Activated T-helper 17 cell treated with anti-CD3 and anti-CD28 coated beads, Interleukin-2, amount 50 U/mL, for 72 hours (primary cell): ENCODE measurements around the gene FCGR2B. TPM values are rescaled to one million over a fixed set of nuclear protein-coding genes. Genes with fewer than 3 reads are reported as not detected.
"Not testable (repeated sequence)": the region's sequence is repeated elsewhere in the genome, so short reads cannot be mapped to it uniquely, and the experiment has no call there.

Experiments
- ATAC-seq: fragments of 150-1000 bp; cut with Tn5 transposase; replicated peaks from 2 replicates; pipeline ENCODE4 v1.10.0; 2021; ENCODE audit warnings: mild to moderate bottlenecking, moderate library complexity
- H3K27ac Mint-ChIP-seq: one replicate; pipeline ENCODE4 v1.8.0; 2022; ENCODE audit warnings: mixed read lengths
- H3K27me3 Mint-ChIP-seq: one replicate; pipeline ENCODE4 v1.8.0; 2022; ENCODE audit warnings: mixed read lengths
- H3K36me3 Mint-ChIP-seq: one replicate; pipeline ENCODE4 v1.8.0; 2022; ENCODE audit warnings: low read depth, mild to moderate bottlenecking, mixed read lengths
- H3K4me1 Mint-ChIP-seq: one replicate; pipeline ENCODE4 v1.8.0; 2022; ENCODE audit warnings: mixed read lengths
- H3K4me3 Mint-ChIP-seq: one replicate; pipeline ENCODE4 v1.8.0; 2022; ENCODE audit warnings: mild to moderate bottlenecking, mixed read lengths
- H3K9me3 Mint-ChIP-seq: one replicate; pipeline ENCODE4 v1.8.0; 2022; ENCODE audit warnings: mixed read lengths
- total RNA-seq, 2 donors: library from RNA; stranded (reverse); gene quantifications; one replicate each; pipeline ENCODE4 v1.2.3, GENCODE V29; 2022

The FCGR2B gene
- total RNA-seq, 2 donors from 2014 or later = 0.13 TPM; not detected in 1

DNA sequence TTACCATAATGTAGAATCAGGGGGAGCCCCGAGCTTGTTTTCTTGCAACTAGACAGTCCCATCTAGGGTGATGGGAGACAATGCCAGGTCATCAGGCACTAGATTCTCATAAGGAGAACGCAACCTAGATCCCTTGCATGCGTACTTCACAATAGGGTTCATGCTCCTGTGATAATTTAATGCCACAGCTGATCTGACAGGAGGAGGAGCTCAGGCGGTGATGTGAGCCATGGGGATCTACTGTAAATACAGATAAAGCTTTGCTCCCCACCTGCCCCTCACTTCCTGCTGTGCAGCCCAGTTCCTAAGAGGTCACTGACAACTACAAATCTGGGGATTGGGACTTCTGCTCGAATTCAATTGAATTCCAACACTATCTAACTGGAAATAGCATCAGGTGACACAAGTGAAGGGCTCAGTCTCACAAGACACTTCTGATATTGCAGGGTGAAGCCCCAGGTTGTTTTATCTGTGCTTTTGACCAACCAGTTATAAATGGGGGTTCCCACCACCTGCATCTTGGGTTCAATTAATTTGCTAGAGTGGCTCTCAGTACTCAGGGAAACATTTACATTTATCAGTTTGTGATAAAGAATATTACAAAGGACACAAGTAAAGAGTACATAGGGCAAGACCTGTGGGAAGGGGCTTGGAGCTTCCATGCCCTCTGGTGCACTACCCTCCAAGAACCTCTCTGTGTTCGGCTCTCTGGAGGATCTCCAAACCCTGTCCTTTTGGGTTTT lies 24.5 kb upstream of the FCGR2B start:
- not testable (repeated sequence) for ATAC-seq, H3K27me3 Mint-ChIP-seq, H3K9me3 Mint-ChIP-seq, H3K36me3 Mint-ChIP-seq, H3K27ac Mint-ChIP-seq, H3K4me3 Mint-ChIP-seq, H3K4me1 Mint-ChIP-seq

DNA sequence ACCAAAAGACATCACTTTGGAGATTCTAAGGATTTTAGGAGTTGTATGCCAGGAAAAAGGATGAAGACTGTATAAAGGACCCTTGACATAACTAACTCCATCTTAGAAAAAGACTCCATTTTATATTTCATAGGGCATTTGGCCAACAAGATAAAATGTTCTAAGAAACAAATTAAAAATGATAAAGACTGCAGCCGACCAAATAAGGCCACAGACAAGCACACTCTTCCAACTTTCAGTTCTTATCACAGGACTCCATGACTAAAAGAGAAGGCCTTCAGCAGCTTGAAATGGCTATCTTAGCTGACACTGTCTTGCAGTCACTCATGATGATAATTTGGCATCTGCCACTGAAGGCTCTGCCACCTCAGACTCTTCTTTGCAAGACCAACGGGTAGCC lies 23.7 kb upstream of the FCGR2B start:
- H3K4me1 Mint-ChIP-seq, H3K27me3 Mint-ChIP-seq, H3K4me3 Mint-ChIP-seq, H3K9me3 Mint-ChIP-seq, H3K27ac Mint-ChIP-seq, ATAC-seq, H3K36me3 Mint-ChIP-seq: not testable (repeated sequence)

DNA sequence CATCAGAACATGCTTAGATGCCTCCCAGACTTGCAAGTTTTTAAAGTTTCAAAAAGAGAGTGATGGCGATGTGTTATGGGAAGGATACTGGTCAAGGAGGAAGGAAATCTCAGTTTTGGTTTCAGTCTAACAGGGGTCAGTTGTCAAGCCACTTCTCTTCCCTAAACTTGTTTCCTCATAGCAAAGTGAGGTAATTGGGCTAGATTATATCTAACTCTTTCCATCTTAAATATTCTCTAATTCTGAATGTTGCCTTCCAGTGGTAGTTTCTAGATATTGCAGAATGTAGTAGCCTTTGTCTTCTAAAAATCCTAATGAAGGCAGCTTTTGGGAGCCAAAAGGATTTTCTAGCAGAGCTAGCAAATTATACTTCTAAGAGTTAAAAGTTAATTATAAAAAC lies 20.2 kb upstream of the FCGR2B start:
- not testable (repeated sequence) for ATAC-seq, H3K9me3 Mint-ChIP-seq, H3K27me3 Mint-ChIP-seq, H3K4me1 Mint-ChIP-seq, H3K36me3 Mint-ChIP-seq, H3K27ac Mint-ChIP-seq, H3K4me3 Mint-ChIP-seq

DNA sequence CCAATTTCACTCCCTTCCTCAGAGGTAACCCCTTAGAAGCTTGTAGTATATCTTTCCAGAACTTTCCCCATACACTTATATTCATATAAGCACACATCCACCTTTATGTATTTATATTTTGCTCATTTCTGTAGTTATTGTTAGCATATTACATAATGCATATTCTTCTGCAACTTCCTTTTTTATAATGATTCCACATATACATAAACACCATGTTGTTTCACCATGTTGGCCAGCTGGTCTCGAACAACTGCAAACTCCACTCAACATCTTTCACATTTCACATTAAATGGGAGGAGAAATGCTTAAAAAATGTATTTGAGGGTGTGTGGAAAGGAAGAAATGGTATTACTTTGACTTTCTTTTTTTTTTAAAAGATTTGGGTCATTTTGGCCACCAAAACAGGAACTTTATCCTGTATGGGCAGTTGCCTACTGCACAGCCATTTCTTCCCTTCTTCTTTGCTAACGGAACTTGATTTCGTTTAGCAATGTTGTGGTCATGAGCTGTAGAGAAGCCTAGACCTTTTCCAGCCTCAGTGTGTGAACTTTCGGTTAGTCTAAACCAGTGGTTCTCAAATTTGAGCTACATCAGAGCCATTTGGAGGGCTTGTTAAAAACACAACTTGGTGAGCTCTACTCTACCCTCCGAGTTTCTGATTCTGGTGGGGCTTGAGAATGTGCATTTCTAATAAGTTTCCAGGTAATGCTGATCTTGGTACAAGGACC lies 19.3 kb upstream of the FCGR2B start:
- not testable (repeated sequence) for H3K4me3 Mint-ChIP-seq, H3K27me3 Mint-ChIP-seq, H3K36me3 Mint-ChIP-seq, ATAC-seq, H3K9me3 Mint-ChIP-seq, H3K27ac Mint-ChIP-seq, H3K4me1 Mint-ChIP-seq

DNA sequence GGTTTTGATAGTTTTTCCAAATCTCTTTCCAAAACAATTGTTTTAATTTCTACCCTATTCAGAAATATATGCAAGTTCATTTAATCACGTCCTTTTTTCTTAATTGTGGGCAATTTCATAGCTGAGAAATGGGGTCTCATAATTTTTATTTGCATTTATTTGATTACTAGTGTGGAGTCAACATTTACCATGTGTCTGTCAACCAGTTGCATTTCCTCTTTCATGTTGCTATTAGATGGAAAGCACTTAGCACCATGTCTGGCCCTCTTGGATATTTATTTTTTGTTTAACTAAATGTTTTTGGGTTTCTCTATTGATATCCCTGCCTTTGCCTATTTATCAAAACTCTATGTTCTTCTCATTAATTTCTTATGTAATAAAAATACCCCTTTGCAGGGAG lies 18.1 kb upstream of the FCGR2B start:
- H3K4me3 Mint-ChIP-seq, H3K27me3 Mint-ChIP-seq, H3K36me3 Mint-ChIP-seq, ATAC-seq, H3K4me1 Mint-ChIP-seq, H3K27ac Mint-ChIP-seq, H3K9me3 Mint-ChIP-seq: not testable (repeated sequence)

DNA sequence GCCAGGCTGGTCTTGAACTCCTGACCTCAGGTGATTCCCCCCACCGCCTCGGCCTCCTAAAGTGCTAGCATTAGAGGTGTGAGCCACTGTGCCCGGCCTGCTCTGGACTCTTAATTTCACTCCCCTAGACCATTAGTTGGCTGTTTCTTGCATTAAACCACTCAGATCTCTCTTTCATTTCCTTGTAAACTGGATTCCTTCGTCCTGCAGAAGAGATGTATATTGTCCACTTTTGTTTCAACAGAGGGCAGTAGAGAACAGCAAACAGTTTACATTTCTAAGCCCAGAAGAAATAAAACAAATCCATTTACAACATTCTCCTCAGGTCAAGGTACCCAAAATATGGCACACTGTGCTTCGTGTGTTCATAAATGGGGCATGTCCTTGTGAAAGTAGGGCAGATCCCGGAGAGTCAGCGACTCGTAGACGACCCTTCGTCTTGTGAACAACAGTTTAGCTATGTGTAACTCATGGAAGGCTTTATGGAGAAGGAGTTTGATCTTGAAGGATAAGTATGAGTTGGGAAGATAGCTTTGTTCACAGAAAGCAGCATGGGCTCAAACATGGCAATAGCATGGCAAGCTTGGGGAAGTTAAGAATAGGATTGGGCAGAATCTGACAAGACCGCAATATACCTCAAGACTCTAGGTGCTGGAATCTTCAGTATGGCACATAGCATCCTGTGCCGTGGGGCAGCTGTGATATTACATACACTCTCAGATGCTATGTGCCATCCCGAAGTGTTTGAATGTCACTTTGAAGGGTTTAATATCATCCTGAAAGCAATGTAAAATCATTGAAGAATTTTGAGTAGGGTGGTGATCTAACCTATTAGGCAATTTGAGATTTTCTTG lies 15.2 kb upstream of the FCGR2B start:
- not testable (repeated sequence) for H3K36me3 Mint-ChIP-seq, H3K27ac Mint-ChIP-seq, H3K27me3 Mint-ChIP-seq, H3K4me3 Mint-ChIP-seq, H3K4me1 Mint-ChIP-seq, H3K9me3 Mint-ChIP-seq
- peak; percentile 35 for ATAC-seq

DNA sequence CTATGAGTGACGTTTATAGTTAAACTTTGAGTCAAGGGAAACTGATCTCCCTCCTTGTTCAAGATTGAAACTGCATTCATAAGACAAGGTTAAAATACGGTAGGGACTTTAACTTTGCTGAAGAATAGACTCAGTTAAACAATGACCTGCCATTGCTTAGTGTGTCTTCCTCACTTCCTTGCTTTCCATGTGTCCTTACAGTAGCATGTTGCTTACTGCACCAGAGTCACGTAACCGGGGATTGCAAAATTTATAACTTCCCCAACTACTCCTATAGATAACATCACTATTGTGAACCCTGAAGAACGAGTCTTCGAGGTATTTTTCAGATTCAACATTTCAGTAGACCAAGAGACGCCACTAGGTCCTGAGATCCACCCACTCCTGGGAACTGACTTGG lies 9.4 kb upstream of the FCGR2B start:
- H3K4me1 Mint-ChIP-seq, H3K36me3 Mint-ChIP-seq, ATAC-seq, H3K4me3 Mint-ChIP-seq, H3K27ac Mint-ChIP-seq, H3K9me3 Mint-ChIP-seq, H3K27me3 Mint-ChIP-seq: not testable (repeated sequence)

DNA sequence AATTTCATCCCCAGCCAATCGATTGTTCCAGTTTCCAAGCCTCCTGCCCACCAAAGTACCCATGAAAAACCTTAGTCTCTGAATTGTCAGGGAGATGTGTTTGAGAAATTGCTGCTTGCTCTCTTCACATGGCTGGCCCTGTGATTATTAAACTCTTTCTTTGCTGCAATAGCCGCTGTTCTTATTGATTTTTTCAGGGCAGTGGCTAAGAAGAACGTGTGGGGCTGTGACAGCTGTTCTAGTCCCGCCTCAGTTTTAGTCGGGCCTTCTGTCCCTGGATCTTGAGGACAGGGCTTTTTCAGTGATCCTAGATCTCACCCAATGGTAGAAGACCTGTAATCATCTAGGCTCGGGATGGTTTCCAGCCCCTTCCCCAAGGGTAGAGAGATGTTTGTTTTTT lies 9.0 kb upstream of the FCGR2B start:
- H3K36me3 Mint-ChIP-seq, H3K4me3 Mint-ChIP-seq, H3K27ac Mint-ChIP-seq, H3K4me1 Mint-ChIP-seq, H3K27me3 Mint-ChIP-seq, H3K9me3 Mint-ChIP-seq, ATAC-seq: not testable (repeated sequence)

DNA sequence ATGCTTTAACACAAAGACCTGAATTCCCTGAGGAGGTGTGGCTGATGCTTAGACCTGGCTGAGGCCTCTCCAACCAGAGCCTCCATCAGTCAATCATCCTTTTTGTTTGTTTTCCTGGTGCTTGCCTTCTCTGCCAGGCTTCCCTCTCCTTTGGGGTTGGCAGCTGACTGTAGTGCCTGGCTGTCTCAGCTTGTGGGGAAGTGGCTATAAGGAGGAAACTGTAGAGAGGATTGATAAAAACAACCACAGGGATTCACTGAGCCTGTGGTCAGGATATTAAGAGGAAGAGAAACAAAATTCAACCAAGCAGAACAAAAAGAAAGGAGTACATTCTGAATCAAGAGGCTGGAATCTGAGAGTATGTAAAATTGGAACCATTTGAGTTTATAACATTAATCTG lies 4.4 kb upstream of the FCGR2B start:
- not testable (repeated sequence) for H3K36me3 Mint-ChIP-seq, H3K27ac Mint-ChIP-seq, H3K27me3 Mint-ChIP-seq, H3K9me3 Mint-ChIP-seq, H3K4me3 Mint-ChIP-seq, H3K4me1 Mint-ChIP-seq, ATAC-seq

DNA sequence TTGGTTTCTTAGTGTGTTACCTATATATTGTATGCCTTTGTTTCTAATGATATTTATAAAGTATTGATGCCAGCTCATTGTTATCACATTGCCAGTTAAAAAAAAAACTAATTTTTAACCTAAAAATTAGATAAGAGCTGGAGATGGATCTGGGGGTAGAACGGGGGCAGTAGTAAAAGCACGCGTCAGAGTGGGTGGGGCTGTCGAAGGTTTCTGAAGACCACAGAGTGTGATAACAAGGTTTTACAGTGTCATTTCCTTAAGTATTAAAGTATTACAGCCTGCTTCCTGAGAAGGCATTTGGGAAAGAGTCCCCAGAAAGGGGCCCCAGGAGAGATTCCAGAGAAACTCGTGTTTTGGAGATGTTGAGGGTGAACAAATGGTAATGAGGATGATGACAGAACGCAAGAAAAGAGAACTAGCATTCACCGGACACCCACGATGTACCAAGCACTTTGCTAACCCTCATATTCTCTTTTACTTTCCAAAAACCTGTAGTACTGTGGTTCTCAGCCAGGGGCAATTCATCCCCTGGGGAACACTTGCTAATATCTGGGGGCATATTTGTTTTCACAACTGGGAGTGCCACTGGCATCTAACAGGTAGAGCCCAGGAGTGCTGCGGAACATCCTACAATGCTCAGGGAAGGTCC lies 1.2 kb upstream of the FCGR2B start:
- H3K4me3 Mint-ChIP-seq, H3K4me1 Mint-ChIP-seq, ATAC-seq, H3K36me3 Mint-ChIP-seq, H3K9me3 Mint-ChIP-seq, H3K27me3 Mint-ChIP-seq, H3K27ac Mint-ChIP-seq: not testable (repeated sequence)

DNA sequence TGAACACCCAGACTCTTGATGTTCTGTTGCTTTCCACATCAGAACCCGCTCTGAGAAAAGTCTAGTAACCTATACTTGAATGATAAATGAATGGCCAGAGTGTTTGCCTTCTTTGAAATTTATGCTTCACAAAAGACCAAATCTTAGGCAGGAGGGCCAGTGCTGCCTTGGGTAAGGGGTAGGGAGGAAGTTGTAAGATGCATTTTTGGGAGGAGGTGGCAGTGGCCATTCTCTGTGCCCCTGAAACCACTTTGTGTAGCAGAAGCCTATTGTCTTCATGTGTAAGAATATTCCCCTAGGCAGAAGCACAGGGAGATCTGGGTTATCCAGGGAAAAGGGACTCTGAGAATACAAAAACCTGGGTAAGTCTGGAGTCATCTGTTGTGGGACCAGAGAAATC lies 626 bp downstream of the FCGR2B start:
- not testable (repeated sequence) for H3K9me3 Mint-ChIP-seq, H3K4me3 Mint-ChIP-seq, H3K4me1 Mint-ChIP-seq, ATAC-seq, H3K36me3 Mint-ChIP-seq, H3K27me3 Mint-ChIP-seq, H3K27ac Mint-ChIP-seq

DNA sequence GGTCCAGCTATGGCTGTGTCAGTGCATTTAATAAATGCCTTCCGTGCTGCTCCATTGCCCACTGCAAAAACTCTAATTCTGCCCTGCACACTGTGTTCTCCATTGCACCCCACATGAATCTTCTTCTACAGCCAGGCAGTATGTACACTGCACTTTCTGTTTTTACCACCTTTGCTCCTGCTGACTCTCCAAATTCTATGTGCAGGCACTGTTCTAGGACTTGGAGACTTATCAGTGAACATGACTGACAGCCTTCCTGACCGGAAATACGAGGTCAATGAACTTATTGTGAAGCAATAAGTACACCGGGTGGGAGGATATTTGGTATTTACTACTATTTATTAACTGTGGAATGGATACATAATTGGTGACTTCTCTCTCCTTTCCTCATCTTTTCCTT lies 1.7 kb downstream of the FCGR2B start:
- H3K36me3 Mint-ChIP-seq, H3K4me1 Mint-ChIP-seq, H3K27ac Mint-ChIP-seq, H3K4me3 Mint-ChIP-seq, H3K27me3 Mint-ChIP-seq, ATAC-seq, H3K9me3 Mint-ChIP-seq: not testable (repeated sequence)

DNA sequence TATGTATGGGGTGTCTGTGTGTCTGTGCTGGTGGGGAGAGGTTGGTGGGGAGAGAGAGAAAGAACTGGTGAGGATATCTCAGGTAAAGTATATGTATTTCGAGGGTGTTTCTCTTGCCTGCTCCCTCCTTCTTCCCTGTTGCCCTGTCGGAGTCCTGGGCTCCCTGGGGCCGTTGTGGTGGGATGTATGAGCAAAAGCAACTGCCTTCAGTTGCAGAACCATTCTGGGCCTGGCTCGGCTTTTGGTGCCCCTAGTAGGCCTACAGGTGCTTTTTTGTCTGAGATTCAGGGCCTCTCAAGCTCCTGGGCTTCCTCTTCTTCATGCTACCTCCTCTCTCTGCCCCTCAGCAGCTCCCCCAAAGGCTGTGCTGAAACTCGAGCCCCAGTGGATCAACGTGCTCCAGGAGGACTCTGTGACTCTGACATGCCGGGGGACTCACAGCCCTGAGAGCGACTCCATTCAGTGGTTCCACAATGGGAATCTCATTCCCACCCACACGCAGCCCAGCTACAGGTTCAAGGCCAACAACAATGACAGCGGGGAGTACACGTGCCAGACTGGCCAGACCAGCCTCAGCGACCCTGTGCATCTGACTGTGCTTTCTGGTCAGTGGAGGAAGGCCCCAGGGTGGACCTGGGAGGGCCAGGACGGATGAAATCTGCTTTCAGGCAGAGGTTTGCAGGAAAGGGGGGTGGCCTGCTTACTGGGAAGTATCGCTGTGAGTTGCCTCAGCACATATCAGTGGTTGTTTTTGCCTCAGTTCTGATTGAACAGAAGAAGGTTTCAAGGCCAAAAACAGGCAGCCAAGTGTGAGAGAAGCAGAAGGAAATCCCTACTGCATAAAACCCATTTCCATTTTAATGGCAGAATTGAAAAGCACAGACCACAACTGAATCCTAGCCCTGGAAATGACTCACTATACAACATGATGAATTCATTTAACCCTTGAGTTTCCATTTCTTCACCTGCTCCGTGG lies 8.4 kb downstream of the FCGR2B start:
- ATAC-seq = peak; percentile 73
- not testable (repeated sequence) for H3K4me1 Mint-ChIP-seq, H3K27me3 Mint-ChIP-seq, H3K27ac Mint-ChIP-seq, H3K36me3 Mint-ChIP-seq, H3K9me3 Mint-ChIP-seq, H3K4me3 Mint-ChIP-seq

DNA sequence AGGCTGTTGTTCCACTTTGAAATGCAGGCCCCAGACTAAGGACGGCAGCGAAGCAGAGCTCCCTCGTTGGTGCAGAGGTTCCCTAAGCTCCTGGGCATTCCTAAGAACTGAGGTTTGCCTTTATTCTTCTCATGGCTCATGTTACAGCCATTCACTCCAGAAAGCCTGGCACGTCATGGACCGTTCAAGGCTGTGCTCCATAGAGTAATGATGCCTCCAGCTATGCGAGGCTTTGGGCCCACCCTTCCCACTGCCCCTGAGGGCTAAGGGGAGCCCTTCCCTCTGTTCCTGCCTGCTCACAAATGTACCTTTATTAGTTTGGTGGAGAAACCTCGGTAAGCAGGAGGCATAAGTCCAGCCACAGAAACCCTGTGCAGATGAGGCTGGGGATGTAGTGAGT lies 10.5 kb downstream of the FCGR2B start:
- H3K4me3 Mint-ChIP-seq, H3K27me3 Mint-ChIP-seq, H3K27ac Mint-ChIP-seq, H3K36me3 Mint-ChIP-seq, ATAC-seq, H3K4me1 Mint-ChIP-seq, H3K9me3 Mint-ChIP-seq: not testable (repeated sequence)
